Measurements from ENCODE around the gene PDZRN3. TPM values are rescaled to one million over a fixed set of nuclear protein-coding genes. Genes with fewer than 3 reads are reported as not detected.

The PDZRN3 gene
- total RNA-seq, 1 experiment from 2014 or later: 3.1 TPM

- no peak for DNase-seq (ENCODE audit: low read depth)
Measured at GRCh38 chr3:73556520-73557372, 68.0 kb downstream of the PDZRN3 start.

- DNase-seq (ENCODE audit: low read depth): no peak
Measured at GRCh38 chr3:73555076-73555475, 69.7 kb downstream of the PDZRN3 start.

- no peak for DNase-seq (ENCODE audit: low read depth)
Measured at GRCh38 chr3:73552700-73553099, 72.0 kb downstream of the PDZRN3 start.

- DNase-seq (ENCODE audit: low read depth): no peak
Measured at GRCh38 chr3:73550032-73550431, 74.7 kb downstream of the PDZRN3 start.

GRCh38 chr3:73549051-73549600, 75.6 kb downstream of the PDZRN3 start:
- no peak for DNase-seq (ENCODE audit: low read depth)

GRCh38 chr3:73548436-73548835, 76.3 kb downstream of the PDZRN3 start:
- DNase-seq (ENCODE audit: low read depth): no peak

GRCh38 chr3:73547427-73548248, 77.1 kb downstream of the PDZRN3 start:
- no peak for DNase-seq (ENCODE audit: low read depth)

GRCh38 chr3:73546961-73547360, 77.8 kb downstream of the PDZRN3 start:
- DNase-seq (ENCODE audit: low read depth): peak; percentile 12

GRCh38 chr3:73543412-73543811, 81.3 kb downstream of the PDZRN3 start:
- DNase-seq (ENCODE audit: low read depth): no peak

GRCh38 chr3:73542136-73542535, 82.6 kb downstream of the PDZRN3 start:
- no peak for DNase-seq (ENCODE audit: low read depth)

GRCh38 chr3:73540969-73541740, 83.6 kb downstream of the PDZRN3 start:
- DNase-seq (ENCODE audit: low read depth): no peak

- DNase-seq (ENCODE audit: low read depth): no peak
Measured at GRCh38 chr3:73538486-73538885, 86.3 kb downstream of the PDZRN3 start.

GRCh38 chr3:73536952-73537351, 87.8 kb downstream of the PDZRN3 start:
- no peak for DNase-seq (ENCODE audit: low read depth)

- DNase-seq (ENCODE audit: low read depth): no peak
Measured at GRCh38 chr3:73536336-73536895, 88.3 kb downstream of the PDZRN3 start.

- no peak for DNase-seq (ENCODE audit: low read depth)
Measured at GRCh38 chr3:73535931-73536330, 88.8 kb downstream of the PDZRN3 start.

- DNase-seq (ENCODE audit: low read depth): no peak
Measured at GRCh38 chr3:73535137-73535536, 89.6 kb downstream of the PDZRN3 start.

- peak; percentile 7 for DNase-seq (ENCODE audit: low read depth)
Measured at GRCh38 chr3:73530022-73530396, 94.7 kb downstream of the PDZRN3 start.

GRCh38 chr3:73529308-73530021, 95.3 kb downstream of the PDZRN3 start:
- no peak for DNase-seq (ENCODE audit: low read depth)

GRCh38 chr3:73525591-73525990, 99.2 kb downstream of the PDZRN3 start:
- no peak for DNase-seq (ENCODE audit: low read depth)

GRCh38 chr3:73523661-73524060, 101.1 kb downstream of the PDZRN3 start:
- DNase-seq (ENCODE audit: low read depth): no peak

Data from Daoy (cell line).